ENCODE data around the gene TCP11L2. TPM values are rescaled to one million over a fixed set of nuclear protein-coding genes. Genes with fewer than 3 reads are reported as not detected.

Gene TCP11L2
- total and polyA plus RNA-seq, 9 donors, result 8.5 to 41.7 (median 21.2) TPM

DNA sequence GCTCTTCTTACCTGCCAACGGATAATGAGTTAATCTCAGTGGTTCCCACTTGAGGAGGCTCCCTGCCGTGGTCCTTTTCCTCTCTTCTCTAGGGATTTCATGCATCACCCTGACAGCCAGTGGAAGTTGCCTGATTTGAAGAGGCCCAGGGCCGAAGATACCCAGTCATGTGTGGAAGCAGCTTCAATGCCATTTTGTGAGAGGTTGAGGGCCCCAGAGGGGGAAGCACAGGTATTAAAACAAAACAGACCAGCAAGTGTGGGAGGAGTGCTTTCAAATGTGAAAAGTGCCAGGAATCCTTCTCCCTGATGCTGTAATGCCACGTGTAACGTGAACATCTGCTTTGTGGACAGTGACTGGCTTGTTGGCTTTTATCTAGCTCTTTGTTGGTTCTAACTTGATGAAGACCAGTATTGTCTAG, 1.5 kb downstream of the TCP11L2 start:
- no peaks in the 10 kb centered on the region for H3K27me3 ChIP-seq
- no peaks in the 10 kb centered on the region for H3K36me3 ChIP-seq
- TF ChIP-seq, protein P1, sequence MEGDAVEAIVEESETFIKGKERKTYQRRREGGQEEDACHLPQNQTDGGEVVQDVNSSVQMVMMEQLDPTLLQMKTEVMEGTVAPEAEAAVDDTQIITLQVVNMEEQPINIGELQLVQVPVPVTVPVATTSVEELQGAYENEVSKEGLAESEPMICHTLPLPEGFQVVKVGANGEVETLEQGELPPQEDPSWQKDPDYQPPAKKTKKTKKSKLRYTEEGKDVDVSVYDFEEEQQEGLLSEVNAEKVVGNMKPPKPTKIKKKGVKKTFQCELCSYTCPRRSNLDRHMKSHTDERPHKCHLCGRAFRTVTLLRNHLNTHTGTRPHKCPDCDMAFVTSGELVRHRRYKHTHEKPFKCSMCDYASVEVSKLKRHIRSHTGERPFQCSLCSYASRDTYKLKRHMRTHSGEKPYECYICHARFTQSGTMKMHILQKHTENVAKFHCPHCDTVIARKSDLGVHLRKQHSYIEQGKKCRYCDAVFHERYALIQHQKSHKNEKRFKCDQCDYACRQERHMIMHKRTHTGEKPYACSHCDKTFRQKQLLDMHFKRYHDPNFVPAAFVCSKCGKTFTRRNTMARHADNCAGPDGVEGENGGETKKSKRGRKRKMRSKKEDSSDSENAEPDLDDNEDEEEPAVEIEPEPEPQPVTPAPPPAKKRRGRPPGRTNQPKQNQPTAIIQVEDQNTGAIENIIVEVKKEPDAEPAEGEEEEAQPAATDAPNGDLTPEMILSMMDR (IDR thresholded peaks at IDR 0.05), result no peak
- TF ChIP-seq POLR2A (IDR thresholded peaks at IDR 0.05), result no peak
- no peak for TF ChIP-seq EP300 (IDR thresholded peaks at IDR 0.05)
- peaks cover 7% of the 10 kb centered on the region for H3K4me1 ChIP-seq (ENCODE audit: insufficient read depth)
- no peak overlapping the region for H3K27ac ChIP-seq
- H3K4me3 ChIP-seq, result peak overlapping the region; percentile 75
- WGBS, 3 donors, result 35 to 54% (median 42%) methylated on average over 5 of the region's 5 CpGs
- H3K9me3 ChIP-seq, result no peaks in the 10 kb centered on the region
- DNase-seq, result peak in 1 of 5 donors; percentile 23
- intact Hi-C loops (cut with DNase I), result loop anchor here in 1 of 4 donors (5.0 kb wide), 1 partner anchor 57 kb away; the partner anchor contains the start of gene CKAP4

DNA sequence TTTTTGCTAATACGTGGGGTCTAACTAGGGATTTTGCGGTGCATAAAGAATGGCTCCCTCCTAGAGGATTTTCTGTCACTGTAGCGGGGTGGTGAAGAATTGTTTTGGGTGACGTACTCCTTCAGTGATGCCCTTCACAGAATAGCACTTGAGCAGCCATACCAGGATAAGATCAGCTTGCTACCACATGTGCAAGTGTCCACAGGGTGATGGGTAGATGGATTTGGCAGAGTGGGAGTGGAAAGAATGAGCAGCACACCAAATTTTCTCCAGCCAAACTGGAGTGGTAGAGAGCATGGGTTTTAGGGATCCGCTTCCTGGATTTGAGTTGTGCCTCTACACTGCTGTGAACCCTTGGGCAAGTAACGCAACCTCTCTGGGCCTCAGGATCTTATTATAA, 2.3 kb downstream of the TCP11L2 start:
- 88 to 92% (median 91%) methylated on average over 6 of the region's 6 CpGs for WGBS, 3 donors
- DNase-seq, result no peak
- Histone ChIP-seq H3K27me3 (no peaks in the 10 kb centered on the region), H3K27ac (no peak overlapping the region), H3K9me3 (no peaks in the 10 kb centered on the region), H3K4me1 (ENCODE audit: insufficient read depth) (peaks cover 7% of the 10 kb centered on the region), H3K36me3 (no peaks in the 10 kb centered on the region), H3K4me3 (no peak overlapping the region)
- intact Hi-C loops (cut with DNase I), result loop anchor here in 1 of 4 donors (5.0 kb wide), 1 partner anchor 57 kb away; the partner anchor contains the start of gene CKAP4
- TF ChIP-seq, protein P1 (IDR thresholded peaks at IDR 0.05), result no peak
- TF ChIP-seq POLR2A (IDR thresholded peaks at IDR 0.05), result no peak
- no peak for TF ChIP-seq EP300 (IDR thresholded peaks at IDR 0.05)

DNA sequence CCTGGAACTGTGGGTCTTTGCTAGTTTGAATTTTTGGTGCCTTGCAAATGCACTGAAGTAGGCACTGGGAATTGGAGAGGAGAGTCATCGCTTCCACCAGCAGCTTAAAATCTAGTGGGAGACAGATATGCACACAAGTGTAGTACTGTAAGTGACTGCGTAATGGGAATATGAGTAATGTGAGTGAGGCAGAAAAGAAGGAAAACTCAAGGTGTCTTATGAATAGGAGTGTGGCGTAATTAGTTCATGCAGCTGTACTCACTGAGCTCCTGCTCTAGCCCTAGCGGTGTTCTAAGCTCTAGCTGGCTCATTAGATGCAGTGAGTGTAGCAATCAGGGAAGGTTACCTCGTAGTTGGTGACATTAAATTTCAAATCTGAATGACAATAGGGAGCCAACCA, 2.8 kb downstream of the TCP11L2 start:
- H3K27me3 ChIP-seq, result no peaks in the 10 kb centered on the region
- no peaks in the 10 kb centered on the region for H3K36me3 ChIP-seq
- no peak for DNase-seq
- intact Hi-C loops (cut with DNase I), result no loop called here
- H3K9me3 ChIP-seq, result no peaks in the 10 kb centered on the region
- no peak overlapping the region for H3K4me3 ChIP-seq
- H3K27ac ChIP-seq, result no peak overlapping the region
- WGBS, 3 donors, result 89 to 93% (median 91%) methylated on average over 5 of the region's 5 CpGs
- TF ChIP-seq POLR2A (IDR thresholded peaks at IDR 0.05) (no peak), EP300 (IDR thresholded peaks at IDR 0.05) (no peak)
- TF ChIP-seq, protein P1 (IDR thresholded peaks at IDR 0.05), result no peak
- H3K4me1 ChIP-seq (ENCODE audit: insufficient read depth), result peaks cover 7% of the 10 kb centered on the region

DNA sequence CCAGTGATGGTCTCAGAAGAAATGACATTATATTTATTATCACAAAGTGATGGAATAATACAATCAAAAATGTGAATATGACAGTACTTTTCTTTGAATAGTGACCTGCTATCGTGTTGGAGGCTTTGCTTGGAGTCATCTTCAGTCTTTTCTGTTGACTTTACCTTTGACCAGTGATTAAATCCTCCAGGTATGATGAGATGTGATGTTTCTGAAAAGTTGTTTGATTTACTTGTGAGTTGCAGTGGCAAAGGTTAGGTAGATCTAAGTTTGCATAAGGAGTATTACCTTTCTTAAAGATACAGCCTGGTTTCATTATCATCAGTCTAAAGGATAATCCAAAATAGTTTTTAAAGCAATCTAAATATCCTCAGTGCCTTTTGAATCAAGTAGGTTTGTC, 4.6 kb downstream of the TCP11L2 start:
- Histone ChIP-seq H3K27ac (no peak overlapping the region), H3K4me1 (ENCODE audit: insufficient read depth) (peaks cover 7% of the 10 kb centered on the region), H3K4me3 (no peak overlapping the region), H3K27me3 (no peaks in the 10 kb centered on the region), H3K9me3 (no peaks in the 10 kb centered on the region), H3K36me3 (no peaks in the 10 kb centered on the region)
- 86 to 97% (median 95%) methylated on average over 1 of the region's 1 CpG for WGBS, 3 donors
- DNase-seq, result no peak
- TF ChIP-seq, protein P1 (IDR thresholded peaks at IDR 0.05), result no peak
- TF ChIP-seq POLR2A (IDR thresholded peaks at IDR 0.05) (no peak), EP300 (IDR thresholded peaks at IDR 0.05) (no peak)
- intact Hi-C loops (cut with DNase I), result no loop called here

Measured in ovary (tissue), 9 donors.